Measurements from ENCODE around the gene KIF16B. TPM values are rescaled to one million over a fixed set of nuclear protein-coding genes. Genes with fewer than 3 reads are reported as not detected.
"Not testable (repeated sequence)": the region's sequence is repeated elsewhere in the genome, so short reads cannot be mapped to it uniquely, and the experiment has no call there.

Gene KIF16B
- total RNA-seq, 1 donor: 13.4 TPM

- no peak for TF ChIP-seq CTCF (IDR thresholded peaks at IDR 0.05; ENCODE audit: insufficient read depth, low read depth, low read length)
- no peak overlapping the region for H3K4me3 ChIP-seq (ENCODE audit: low read depth, low read length)
- DNase-seq (ENCODE audit: low read depth): no peak
These were observed 127.0 kb downstream of the KIF16B start for GRCh38 chr20:16446246-16446645.

GRCh38 chr20:16445482-16445881, 127.8 kb downstream of the KIF16B start:
- no peak for TF ChIP-seq CTCF (IDR thresholded peaks at IDR 0.05; ENCODE audit: insufficient read depth, low read depth, low read length)
- no peak overlapping the region for H3K4me3 ChIP-seq (ENCODE audit: low read depth, low read length)
- DNase-seq (ENCODE audit: low read depth): no peak

- no peak for TF ChIP-seq CTCF (IDR thresholded peaks at IDR 0.05; ENCODE audit: insufficient read depth, low read depth, low read length)
- no peak overlapping the region for H3K4me3 ChIP-seq (ENCODE audit: low read depth, low read length)
- DNase-seq (ENCODE audit: low read depth): peak; percentile 53
These were observed 129.0 kb downstream of the KIF16B start for GRCh38 chr20:16444057-16444777.

GRCh38 chr20:16441546-16442164, 131.6 kb downstream of the KIF16B start:
- DNase-seq (ENCODE audit: low read depth): no peak
- TF ChIP-seq CTCF (IDR thresholded peaks at IDR 0.05; ENCODE audit: insufficient read depth, low read depth, low read length): no peak
- no peak overlapping the region for H3K4me3 ChIP-seq (ENCODE audit: low read depth, low read length)

- no peak for TF ChIP-seq CTCF (IDR thresholded peaks at IDR 0.05; ENCODE audit: insufficient read depth, low read depth, low read length)
- DNase-seq (ENCODE audit: low read depth): no peak
- H3K4me3 ChIP-seq (ENCODE audit: low read depth, low read length): no peak overlapping the region
These were observed 132.6 kb downstream of the KIF16B start for GRCh38 chr20:16440686-16441085.

- not testable (repeated sequence) for DNase-seq (ENCODE audit: low read depth); H3K4me3 ChIP-seq (ENCODE audit: low read depth, low read length)
These were observed 133.7 kb downstream of the KIF16B start for GRCh38 chr20:16439540-16439939.

GRCh38 chr20:16438100-16438499, 135.1 kb downstream of the KIF16B start:
- TF ChIP-seq CTCF (IDR thresholded peaks at IDR 0.05; ENCODE audit: insufficient read depth, low read depth, low read length): no peak
- DNase-seq (ENCODE audit: low read depth): no peak
- no peak overlapping the region for H3K4me3 ChIP-seq (ENCODE audit: low read depth, low read length)
